SH-SY5Y (cell line): ENCODE data around the gene AK5.

Experiments
- GATA2 ChIP-seq: IDR thresholded peaks from 2 replicates; pipeline ENCODE4 v1.6.1; 2011; ENCODE audit warnings: mild to moderate bottlenecking, low read depth, low read length
- GATA3 ChIP-seq: IDR thresholded peaks from 2 replicates; pipeline ENCODE4 v1.6.1; 2011; ENCODE audit warnings: low read depth, mild to moderate bottlenecking, low read length, moderate library complexity

GRCh38 chr1:77238462-77238861 lies 43.4 kb upstream of the AK5 start:
- TF ChIP-seq GATA3 (no peak), GATA2 (no peak)
